GM18519 (cell line): ENCODE results near the gene TM6SF1.
"Not testable (repeated sequence)": the region's sequence is repeated elsewhere in the genome, so short reads cannot be mapped to it uniquely, and the experiment has no call there.

Experiments used
- ATAC-seq: cut with Tn5 transposase; IDR thresholded peaks from one replicate; pipeline ENCODE4 v1.9.1; 2021; ENCODE audit warnings: mild to moderate bottlenecking, moderate library complexity; ENCODE audit not compliant: unreplicated experiment, low FRiP score

The TM6SF1 gene

GRCh38 chr15:83115410-83115809 lies 8.0 kb downstream of the TM6SF1 start:
- no peak for ATAC-seq

GRCh38 chr15:83115831-83116565 lies 8.6 kb downstream of the TM6SF1 start:
- no peak for ATAC-seq

- no peak for ATAC-seq
Measured at GRCh38 chr15:83118291-83118827, 10.9 kb downstream of the TM6SF1 start.

GRCh38 chr15:83118968-83119367 lies 11.5 kb downstream of the TM6SF1 start:
- no peak for ATAC-seq

- no peak for ATAC-seq
Measured at GRCh38 chr15:83119968-83120581, 12.6 kb downstream of the TM6SF1 start.

- no peak for ATAC-seq
Measured at GRCh38 chr15:83123529-83123928, 16.1 kb downstream of the TM6SF1 start.

GRCh38 chr15:83127547-83128150 lies 20.2 kb downstream of the TM6SF1 start:
- ATAC-seq = no peak

GRCh38 chr15:83129791-83130190 lies 22.3 kb downstream of the TM6SF1 start:
- ATAC-seq = no peak

- no peak for ATAC-seq
Measured at GRCh38 chr15:83132861-83133523, 25.5 kb downstream of the TM6SF1 start.

- ATAC-seq = not testable (repeated sequence)
Measured at GRCh38 chr15:83142151-83142550, 34.7 kb downstream of the TM6SF1 start.

- ATAC-seq = no peak
Measured at GRCh38 chr15:83144771-83145170, 37.3 kb downstream of the TM6SF1 start.

GRCh38 chr15:83153288-83153687 lies 45.8 kb downstream of the TM6SF1 start:
- no peak for ATAC-seq

GRCh38 chr15:83155942-83156341 lies 48.5 kb downstream of the TM6SF1 start:
- ATAC-seq = no peak

- no peak for ATAC-seq
Measured at GRCh38 chr15:83158393-83158792, 50.9 kb downstream of the TM6SF1 start.

- ATAC-seq = no peak
Measured at GRCh38 chr15:83160741-83161140, 53.3 kb downstream of the TM6SF1 start.

- ATAC-seq = no peak
Measured at GRCh38 chr15:83163032-83163431, 55.6 kb downstream of the TM6SF1 start.

- no peak for ATAC-seq
Measured at GRCh38 chr15:83164111-83164770, 56.8 kb downstream of the TM6SF1 start.

GRCh38 chr15:83164771-83165404 lies 57.4 kb downstream of the TM6SF1 start:
- ATAC-seq = no peak

- no peak for ATAC-seq
Measured at GRCh38 chr15:83166218-83166617, 58.8 kb downstream of the TM6SF1 start.

GRCh38 chr15:83166830-83167229 lies 59.4 kb downstream of the TM6SF1 start:
- ATAC-seq = no peak
